SIG-M5 treated with dmso at 0.1 percent for 504 hours (cell line): ENCODE results near the gene SNUPN.
"Not testable (repeated sequence)": the region's sequence is repeated elsewhere in the genome, so short reads cannot be mapped to it uniquely, and the experiment has no call there.

Source experiments
- DNase-seq: peaks from one replicate; lab custom pipeline; 2025; ENCODE audit not compliant: unreplicated experiment; lab: John Stamatoyannopoulos, UW

The SNUPN gene

GRCh38 chr15:75584121-75584520, 41.4 kb downstream of the SNUPN start:
- no peak for DNase-seq

DNA sequence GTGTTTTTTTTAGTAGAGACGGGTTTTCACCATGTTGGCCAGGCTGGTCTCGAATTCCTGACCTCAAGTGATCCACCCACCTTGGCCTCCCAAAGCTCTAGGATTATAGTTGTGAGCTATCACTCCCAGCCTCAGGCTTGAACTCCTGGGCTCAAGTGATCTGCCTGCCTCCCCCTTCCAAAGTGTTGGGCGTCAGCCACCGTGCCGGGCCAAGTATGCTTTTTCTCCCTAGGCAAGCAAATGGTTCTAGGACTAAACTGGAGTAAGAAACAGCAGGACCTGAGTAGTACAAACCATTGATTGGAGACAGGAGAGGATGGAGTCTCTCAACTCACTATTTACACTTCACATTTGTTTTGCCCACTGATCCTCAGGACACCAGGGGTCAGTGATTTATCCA, 41.8 kb downstream of the SNUPN start:
- no peak for DNase-seq

GRCh38 chr15:75582943-75583342, 42.6 kb downstream of the SNUPN start:
- not testable (repeated sequence) for DNase-seq

GRCh38 chr15:75578948-75579920, 46.3 kb downstream of the SNUPN start, which contains the start of gene PTPN9:
TSS of gene PTPN9 (minus strand) at chr15:75579315. CDS start at chr15:75578776, 539 bp downstream.
- DNase-seq = peak; percentile 79

DNA sequence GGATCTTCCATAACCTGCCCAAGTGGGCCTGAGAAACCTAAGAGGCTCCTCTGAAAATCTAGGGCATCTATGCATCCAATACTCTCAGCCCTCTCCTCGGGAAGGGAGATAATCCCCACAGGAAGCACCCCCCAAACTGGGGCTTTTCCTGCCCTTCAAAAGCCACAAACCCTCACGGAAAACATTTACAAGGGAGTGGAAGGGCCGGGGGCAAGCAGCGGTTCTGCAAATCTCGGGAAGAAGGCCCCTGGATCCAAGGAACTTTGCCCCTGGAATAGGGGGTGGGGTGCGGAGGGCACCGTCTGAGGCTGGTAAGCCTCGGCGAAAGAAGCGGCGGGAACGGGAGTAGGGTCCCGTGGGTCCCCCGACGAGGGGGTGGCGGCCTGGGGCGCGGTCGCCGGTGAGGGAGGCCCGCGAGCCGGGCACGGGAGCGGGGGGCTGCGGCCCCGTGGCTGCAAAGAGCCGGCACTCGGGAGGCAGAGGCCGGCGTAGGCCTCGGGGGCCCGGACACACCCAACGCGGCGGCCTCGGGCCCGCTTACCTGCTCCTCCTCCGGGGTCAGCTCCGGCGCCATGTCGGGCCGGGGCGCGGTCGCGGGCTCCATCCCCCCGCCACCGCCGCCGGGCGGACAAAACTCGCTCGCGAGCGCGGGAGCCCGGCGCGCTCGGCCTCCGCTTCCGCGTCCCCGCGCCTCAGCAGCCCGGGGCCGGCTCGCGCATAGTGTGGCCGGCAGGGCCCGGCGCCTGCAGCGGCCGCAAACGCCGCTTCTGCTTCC, 47.2 kb downstream of the SNUPN start:
- no peak for DNase-seq

- DNase-seq = peak; percentile 41
Measured at GRCh38 chr15:75577401-75578172, 47.9 kb downstream of the SNUPN start.

DNA sequence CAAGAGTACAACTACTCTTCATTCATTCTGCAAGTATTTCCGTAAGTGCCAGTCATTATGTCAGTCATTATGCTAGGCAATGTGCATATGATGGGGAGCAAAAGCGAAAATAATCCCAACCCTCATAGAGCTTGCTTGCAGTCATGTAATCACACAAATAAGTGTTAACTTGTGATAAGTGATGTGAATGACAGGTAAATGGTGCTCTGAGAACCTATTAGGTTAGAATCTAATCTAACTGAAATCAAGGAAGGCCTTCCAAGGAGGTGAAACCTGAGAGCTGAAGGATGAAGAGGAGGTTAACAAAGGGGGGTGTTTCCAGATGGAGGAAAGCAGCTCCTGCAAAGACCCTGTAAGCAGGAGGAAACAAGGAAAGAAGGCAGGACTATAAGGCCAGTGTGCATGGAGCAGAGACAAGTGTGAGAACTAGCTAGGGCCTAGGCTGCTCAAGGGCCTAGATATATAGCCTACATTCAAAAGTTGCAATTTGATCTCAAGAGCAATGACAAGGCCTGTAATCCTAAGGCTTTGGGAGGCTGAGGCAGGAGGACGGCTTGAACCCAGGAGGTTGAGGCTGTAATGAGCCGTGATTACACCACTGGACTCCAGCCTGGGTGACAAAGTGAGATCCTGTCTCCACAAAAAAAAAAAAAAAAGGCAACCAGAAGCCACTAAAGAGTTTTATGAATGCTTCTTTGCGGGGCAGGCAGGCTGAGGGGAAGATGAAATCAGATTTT, 51.7 kb downstream of the SNUPN start:
- DNase-seq = no peak

DNA sequence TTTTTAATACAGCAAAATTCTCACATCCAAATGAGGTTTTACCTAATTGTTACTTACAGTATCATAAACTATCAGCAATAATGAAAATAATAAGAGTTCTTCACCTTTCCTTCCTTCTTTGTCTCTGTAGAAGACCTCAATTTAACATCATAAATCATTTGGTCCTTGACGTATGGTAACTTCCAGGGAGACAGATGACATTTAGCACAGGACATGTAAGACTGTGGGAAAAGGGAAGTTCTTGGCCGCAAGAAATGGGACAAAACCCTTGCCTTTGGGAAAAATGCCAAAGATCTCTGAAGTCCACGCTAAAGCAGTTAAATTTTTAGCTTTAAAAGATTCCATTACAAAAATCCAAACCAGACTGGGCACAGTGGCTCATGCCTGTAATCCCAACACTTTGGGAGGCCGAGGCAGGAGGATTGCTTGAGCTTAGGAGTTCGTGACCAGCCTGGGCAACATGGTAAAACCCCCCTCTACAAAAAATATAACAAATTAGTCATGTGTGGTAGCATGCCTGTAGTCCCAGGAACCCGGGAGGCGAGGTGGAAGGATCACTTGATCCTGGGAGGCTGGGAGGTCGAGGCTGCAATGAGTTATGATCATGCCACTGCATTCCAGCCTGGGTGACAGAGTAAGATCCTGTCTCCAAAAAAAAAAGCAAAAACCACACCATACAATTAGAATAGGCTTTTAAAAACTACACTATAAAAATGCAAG, 55.2 kb downstream of the SNUPN start:
- no peak for DNase-seq

DNA sequence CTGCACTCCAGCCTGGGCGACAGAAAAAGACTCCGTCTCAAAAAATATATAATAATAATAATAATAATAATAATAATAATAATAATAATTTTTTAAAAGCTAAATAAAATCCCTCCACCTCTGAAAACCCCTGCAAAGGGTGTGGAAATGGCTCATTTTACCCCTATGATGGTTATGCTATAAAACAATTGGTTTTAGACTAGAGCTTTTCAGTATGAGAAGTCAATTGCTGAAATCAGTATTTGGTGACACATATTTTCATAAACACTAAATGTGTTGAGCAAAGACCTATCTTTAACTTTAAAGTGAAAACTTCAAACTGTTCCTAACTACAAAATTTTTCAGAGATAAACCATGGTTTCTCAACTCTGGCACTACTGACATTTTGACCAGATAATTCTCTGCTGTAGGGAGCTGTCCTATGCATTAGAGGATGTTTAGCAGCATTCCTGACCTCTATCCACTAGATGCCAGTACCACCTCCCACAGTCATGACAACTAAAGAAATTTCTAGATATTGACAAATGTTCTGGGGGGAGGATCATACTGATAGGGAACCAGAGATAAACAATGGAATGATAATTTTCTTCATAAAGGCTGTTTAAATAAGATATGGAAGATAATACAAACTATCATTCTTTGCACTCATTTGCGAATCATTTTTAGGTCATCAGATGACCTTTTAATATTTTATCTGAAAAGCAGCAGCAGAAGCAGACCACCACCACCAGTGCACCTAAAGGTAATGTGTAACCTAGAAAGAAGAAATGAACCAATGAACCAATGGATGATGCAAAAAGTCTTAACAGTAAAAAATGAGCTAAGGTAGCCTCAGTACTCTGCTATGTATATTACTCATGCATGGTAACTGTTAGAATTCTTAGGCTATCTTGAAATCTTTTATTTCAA, 60.2 kb downstream of the SNUPN start:
- no peak for DNase-seq

DNA sequence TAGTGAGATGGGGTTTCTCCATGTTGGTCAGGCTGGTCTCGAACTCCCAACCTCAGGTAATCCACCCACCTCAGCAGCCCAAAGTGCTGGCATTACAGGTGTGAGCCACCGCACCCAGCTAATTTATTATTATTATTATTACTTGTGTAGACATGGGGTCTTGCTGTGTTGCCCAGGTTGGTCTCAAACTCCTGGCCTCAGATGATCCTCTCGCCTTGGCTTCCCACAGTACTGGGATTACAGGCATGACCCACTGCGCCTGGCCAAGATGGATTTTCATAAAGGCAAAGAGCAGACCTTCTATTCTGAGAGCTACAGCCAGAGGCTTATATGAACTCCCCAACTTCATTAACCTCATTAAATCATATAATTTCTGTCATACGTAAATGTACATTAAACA, 63.6 kb downstream of the SNUPN start:
- DNase-seq = no peak

- DNase-seq = not testable (repeated sequence)
Measured at GRCh38 chr15:75559360-75559759, 66.2 kb downstream of the SNUPN start.

DNA sequence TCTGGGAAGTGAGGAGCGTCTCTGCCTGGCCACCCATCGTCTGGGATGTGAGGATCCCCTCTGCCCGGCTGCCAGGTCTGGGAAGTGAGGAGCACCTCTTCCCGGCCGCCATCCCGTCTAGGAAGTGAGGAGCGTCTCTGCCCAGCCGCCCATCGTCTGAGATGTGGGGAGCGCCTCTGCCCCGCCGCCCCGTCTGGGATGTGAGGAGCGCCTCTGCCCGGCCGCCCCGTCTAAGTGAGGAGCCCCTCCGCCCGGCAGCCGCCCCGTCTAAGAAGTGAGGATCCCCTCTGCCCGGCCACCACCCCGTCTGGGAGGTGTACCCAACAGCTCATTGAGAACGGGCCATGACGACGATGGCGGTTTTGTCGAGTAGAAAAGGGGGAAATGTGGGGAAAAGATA, 66.6 kb downstream of the SNUPN start:
- not testable (repeated sequence) for DNase-seq

GRCh38 chr15:75554717-75555116, 70.8 kb downstream of the SNUPN start:
- no peak for DNase-seq

GRCh38 chr15:75553659-75554058, 71.9 kb downstream of the SNUPN start:
- DNase-seq = no peak

GRCh38 chr15:75551091-75551490, 74.4 kb downstream of the SNUPN start:
- DNase-seq = peak; percentile 82
